Measurements from ENCODE around the gene RNF26. TPM values are rescaled to one million over a fixed set of nuclear protein-coding genes. Genes with fewer than 3 reads are reported as not detected.

RNF26 gene
- total RNA-seq, 1 donor from 2014 or later: 0.72 TPM

GRCh38 chr11:119384332-119384731 is 50.0 kb downstream of the RNF26 start:
- DNase-seq (ENCODE audit: low spot score): no peak

Other genes with a start within 250 kb of the RNF26 start
- 30.1 TPM for gene HMBS, start 249.6 kb upstream of the RNF26 start, total RNA-seq (ENCODE audit: insufficient read depth, low replicate concordance)
- 29.9 TPM for gene DPAGT1, start 232.7 kb upstream of the RNF26 start, total RNA-seq (ENCODE audit: insufficient read depth, low replicate concordance)
- 1.9 TPM for gene C2CD2L, start 227.2 kb upstream of the RNF26 start, total RNA-seq (ENCODE audit: insufficient read depth, low replicate concordance)
- gene HINFP, start 212.9 kb upstream of the RNF26 start, total RNA-seq (ENCODE audit: insufficient read depth, low replicate concordance): 44.8 TPM
- 0.96 TPM for gene ABCG4, start 185.5 kb upstream of the RNF26 start, total RNA-seq (ENCODE audit: insufficient read depth, low replicate concordance)
- gene NLRX1, start 165.8 kb upstream of the RNF26 start, total RNA-seq (ENCODE audit: insufficient read depth, low replicate concordance): 12.0 TPM
- not detected for gene NHERF4, start 149.1 kb upstream of the RNF26 start, total RNA-seq (ENCODE audit: insufficient read depth, low replicate concordance)
- gene CBL, start 128.2 kb upstream of the RNF26 start, total RNA-seq (ENCODE audit: insufficient read depth, low replicate concordance): 11.3 TPM
- 879 TPM for gene MCAM, start 17.4 kb upstream of the RNF26 start, total RNA-seq (ENCODE audit: insufficient read depth, low replicate concordance)
- gene C1QTNF5, start 6.4 kb downstream of the RNF26 start, total RNA-seq (ENCODE audit: insufficient read depth, low replicate concordance): 14.9 TPM
- 2.9 TPM for gene MFRP, start 12.2 kb downstream of the RNF26 start, total RNA-seq (ENCODE audit: insufficient read depth, low replicate concordance)
- gene USP2, start 47.2 kb downstream of the RNF26 start, total RNA-seq (ENCODE audit: insufficient read depth, low replicate concordance): 2.9 TPM
- 148 TPM for gene THY1, start 88.6 kb downstream of the RNF26 start, total RNA-seq (ENCODE audit: insufficient read depth, low replicate concordance)

Measured in umbilical cord (tissue), 2 donors.